ENCODE results near the gene TTLL8. TPM values are rescaled to one million over a fixed set of nuclear protein-coding genes. Genes with fewer than 3 reads are reported as not detected.

Gene TTLL8
- total and polyA plus RNA-seq, 2 of the 8 experiments (the other 6 are each of a cell fraction or from before 2014, with no cell fraction given): not detected

DNA sequence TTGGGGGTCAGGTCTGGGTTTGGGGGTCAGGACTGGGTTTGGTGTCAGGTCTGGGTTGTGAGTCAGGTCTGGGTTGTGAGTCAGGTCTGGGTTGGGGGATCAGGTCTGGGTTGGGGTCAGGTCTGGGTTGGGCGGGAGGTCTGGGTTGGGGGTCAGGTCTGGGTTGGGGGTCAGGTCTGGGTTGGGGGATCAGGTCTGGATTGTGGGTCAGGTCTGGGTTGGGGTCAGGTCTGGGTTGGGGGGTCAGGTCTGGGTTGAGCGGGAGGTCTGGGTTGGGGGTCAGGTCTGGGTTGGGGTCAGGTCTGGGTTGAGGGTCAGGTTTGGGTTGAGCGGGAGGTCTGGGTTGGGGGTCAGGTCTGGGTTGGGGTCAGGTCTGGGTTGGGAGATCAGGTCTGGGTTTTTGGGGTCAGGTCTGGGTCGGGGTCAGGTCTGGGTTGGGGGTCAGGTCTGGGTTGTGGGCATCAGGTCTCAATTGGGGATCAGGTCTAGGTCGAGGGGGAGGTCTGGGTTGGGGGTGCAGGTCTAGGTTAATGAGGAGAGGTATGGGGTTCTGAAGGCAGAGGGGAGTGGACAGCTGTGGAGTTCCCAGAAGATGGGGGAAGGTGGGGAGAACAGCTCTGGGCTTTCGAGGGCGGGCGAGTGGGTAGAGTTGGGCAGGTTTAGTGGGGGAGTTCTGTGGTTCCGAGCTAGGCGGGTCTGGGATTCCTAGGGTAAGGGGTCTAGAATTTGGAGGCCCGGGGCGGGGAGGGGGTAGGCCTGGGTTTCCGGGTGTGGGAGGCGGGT lies 629 bp downstream of the TTLL8 start (continued):
- TF ChIP-seq SP1 (IDR thresholded peaks at IDR 0.05; ENCODE audit: low read depth, low read length): no peak
- TF ChIP-seq BACH1 (IDR thresholded peaks at IDR 0.05; ENCODE audit: low read length): no peak
- TF ChIP-seq JUND (IDR thresholded peaks at IDR 0.05; ENCODE audit: low read length): no peak
- TF ChIP-seq, protein P1, sequence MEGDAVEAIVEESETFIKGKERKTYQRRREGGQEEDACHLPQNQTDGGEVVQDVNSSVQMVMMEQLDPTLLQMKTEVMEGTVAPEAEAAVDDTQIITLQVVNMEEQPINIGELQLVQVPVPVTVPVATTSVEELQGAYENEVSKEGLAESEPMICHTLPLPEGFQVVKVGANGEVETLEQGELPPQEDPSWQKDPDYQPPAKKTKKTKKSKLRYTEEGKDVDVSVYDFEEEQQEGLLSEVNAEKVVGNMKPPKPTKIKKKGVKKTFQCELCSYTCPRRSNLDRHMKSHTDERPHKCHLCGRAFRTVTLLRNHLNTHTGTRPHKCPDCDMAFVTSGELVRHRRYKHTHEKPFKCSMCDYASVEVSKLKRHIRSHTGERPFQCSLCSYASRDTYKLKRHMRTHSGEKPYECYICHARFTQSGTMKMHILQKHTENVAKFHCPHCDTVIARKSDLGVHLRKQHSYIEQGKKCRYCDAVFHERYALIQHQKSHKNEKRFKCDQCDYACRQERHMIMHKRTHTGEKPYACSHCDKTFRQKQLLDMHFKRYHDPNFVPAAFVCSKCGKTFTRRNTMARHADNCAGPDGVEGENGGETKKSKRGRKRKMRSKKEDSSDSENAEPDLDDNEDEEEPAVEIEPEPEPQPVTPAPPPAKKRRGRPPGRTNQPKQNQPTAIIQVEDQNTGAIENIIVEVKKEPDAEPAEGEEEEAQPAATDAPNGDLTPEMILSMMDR (IDR thresholded peaks at IDR 0.05; ENCODE audit: control extremely low read depth in 1 of 3, insufficient read depth in 1 of 3, low read depth in 1 of 3, low read length in 3 of 3): no peak
- TF ChIP-seq TCF12 (IDR thresholded peaks at IDR 0.05; ENCODE audit: low read depth, low read length): no peak
- TF ChIP-seq CBX5 (IDR thresholded peaks at IDR 0.05; ENCODE audit: low read depth, low read length): no peak
- no peak for TF ChIP-seq EGR1 (IDR thresholded peaks at IDR 0.05; ENCODE audit: borderline replicate concordance, low read depth, low read length)
- TF ChIP-seq RFX5 (IDR thresholded peaks at IDR 0.05; ENCODE audit: borderline replicate concordance, low read depth, low read length): no peak
- TF ChIP-seq SP2 (IDR thresholded peaks at IDR 0.05; ENCODE audit: low read length): no peak

Measured in H1 (cell line).